WTC11 (cell line): Measurements from ENCODE around the gene CISD2. TPM values are rescaled to one million over a fixed set of nuclear protein-coding genes. Genes with fewer than 3 reads are reported as not detected.
A peak's percentile ranks its signal among the peaks of the same experiment; 100 is the strongest.

Experiments used
- CBFB ChIP-seq: sonication (generic); formaldehyde crosslinking; IDR thresholded peaks from 2 replicates; pipeline ENCODE4 v1.8.1; 2022; ENCODE audit warnings: mild to moderate bottlenecking, low read depth, missing genetic modification reagents
- GABPB1 ChIP-seq: sonication (generic); formaldehyde crosslinking; IDR thresholded peaks from 2 replicates; pipeline ENCODE4 v1.8.1; 2023; ENCODE audit warnings: mild to moderate bottlenecking, missing genetic modification reagents
- GTF2I ChIP-seq: fragments of 250-450 bp; sonication (Bioruptor Pico); conservative IDR thresholded peaks from 2 replicates; pipeline ENCODE4 v1.4.0; 2021; ENCODE audit warnings: mild to moderate bottlenecking
- IRF2 ChIP-seq: sonication (generic); formaldehyde crosslinking; IDR thresholded peaks from 2 replicates; pipeline ENCODE4 v1.8.0; 2022; ENCODE audit warnings: low read depth, missing genetic modification reagents, borderline replicate concordance
- KAT7 ChIP-seq: sonication (generic); formaldehyde crosslinking; IDR thresholded peaks from 2 replicates; pipeline ENCODE4 v1.8.1; 2023; ENCODE audit warnings: missing genetic modification reagents, mild to moderate bottlenecking, borderline replicate concordance
- MXD4 ChIP-seq: fragments of 250-450 bp; sonication (Bioruptor Pico); IDR thresholded peaks from 2 replicates; pipeline ENCODE4 v1.8.0; 2021; ENCODE audit warnings: mild to moderate bottlenecking, moderate library complexity, borderline replicate concordance
- NFATC4 ChIP-seq: fragments of 250-450 bp; sonication (Bioruptor Pico); IDR thresholded peaks from 2 replicates; pipeline ENCODE4 v1.9.0; 2021; ENCODE audit warnings: mild to moderate bottlenecking
- NFE2L1 ChIP-seq: sonication (generic); formaldehyde crosslinking; IDR thresholded peaks from 2 replicates; pipeline ENCODE4 v1.8.1; 2023; ENCODE audit warnings: missing genetic modification reagents
- NR2C2 ChIP-seq: sonication (generic); formaldehyde crosslinking; IDR thresholded peaks from 2 replicates; pipeline ENCODE4 v1.8.0; 2022; ENCODE audit warnings: mild to moderate bottlenecking, missing genetic modification reagents
- OVOL2 ChIP-seq: fragments of 250-450 bp; sonication (Bioruptor Pico); IDR thresholded peaks from 2 replicates; pipeline ENCODE4 v1.9.0; 2021; ENCODE audit warnings: mild to moderate bottlenecking, borderline replicate concordance
- PRRX2 ChIP-seq: fragments of 250-450 bp; sonication (Bioruptor Pico); IDR thresholded peaks from 2 replicates; pipeline ENCODE4 v1.8.0; 2021; ENCODE audit warnings: mild to moderate bottlenecking
- SOX15 ChIP-seq: fragments of 250-450 bp; sonication (Bioruptor Pico); IDR thresholded peaks from 2 replicates; pipeline ENCODE4 v1.9.0; 2021; ENCODE audit warnings: mild to moderate bottlenecking
- TEAD1 ChIP-seq: sonication (generic); formaldehyde crosslinking; IDR thresholded peaks from 2 replicates; pipeline ENCODE4 v1.8.0; 2022; ENCODE audit warnings: mild to moderate bottlenecking, missing genetic modification reagents
- TP53 ChIP-seq: sonication (generic); formaldehyde crosslinking; IDR thresholded peaks from 2 replicates; pipeline ENCODE4 v1.8.1; 2023; ENCODE audit warnings: mild to moderate bottlenecking, missing genetic modification reagents
- ZNF121 ChIP-seq: sonication (generic); formaldehyde crosslinking; IDR thresholded peaks from 2 replicates; pipeline ENCODE4 v1.8.0; 2023; ENCODE audit warnings: missing genetic modification reagents
- total RNA-seq: library from RNA; stranded (reverse); gene quantifications from 3 replicates; pipeline ENCODE4 v1.2.3, GENCODE V29; 2021
- TF ChIP-seq, protein P1 (sequence below): sonication (generic); formaldehyde crosslinking; IDR thresholded peaks from 2 replicates; pipeline ENCODE4 v1.8.0; 2022; ENCODE audit warnings: mild to moderate bottlenecking, missing genetic modification reagents
- TF ChIP-seq, protein P2 (sequence below): sonication (generic); formaldehyde crosslinking; IDR thresholded peaks from 2 replicates; pipeline ENCODE4 v1.8.1; 2023; ENCODE audit warnings: mild to moderate bottlenecking, missing genetic modification reagents
- TF ChIP-seq, protein P3 (sequence below): sonication (generic); formaldehyde crosslinking; IDR thresholded peaks from 2 replicates; pipeline ENCODE4 v1.8.1; 2022; ENCODE audit warnings: low read depth, mild to moderate bottlenecking, moderate library complexity, missing genetic modification reagents, borderline replicate concordance
- TF ChIP-seq, protein P4 (sequence below): sonication (generic); formaldehyde crosslinking; IDR thresholded peaks from 2 replicates; pipeline ENCODE4 v1.8.0; 2023; ENCODE audit warnings: missing genetic modification reagents
- TF ChIP-seq, protein P5 (sequence below): sonication (generic); formaldehyde crosslinking; IDR thresholded peaks from 2 replicates; pipeline ENCODE4 v1.8.1; 2022; ENCODE audit warnings: low read depth, missing genetic modification reagents, borderline replicate concordance
- TF ChIP-seq, protein P6 (sequence below): fragments of 250-450 bp; sonication (Bioruptor Pico); IDR thresholded peaks from 2 replicates; pipeline ENCODE4 v1.9.0; 2021; ENCODE audit warnings: mild to moderate bottlenecking
- TF ChIP-seq, protein P7 (sequence below): sonication (generic); formaldehyde crosslinking; IDR thresholded peaks from 2 replicates; pipeline ENCODE4 v1.8.0; 2022; ENCODE audit warnings: mild to moderate bottlenecking, missing genetic modification reagents
- TF ChIP-seq, protein P8 (sequence below): sonication (generic); formaldehyde crosslinking; IDR thresholded peaks from 2 replicates; pipeline ENCODE4 v1.8.1; 2023; ENCODE audit warnings: mild to moderate bottlenecking, missing genetic modification reagents
- TF ChIP-seq, protein P9 (sequence below): sonication (generic); formaldehyde crosslinking; IDR thresholded peaks from 2 replicates; pipeline ENCODE4 v1.8.1; 2023; ENCODE audit warnings: mild to moderate bottlenecking, missing genetic modification reagents, borderline replicate concordance

The CISD2 gene
- total RNA-seq, 1 experiment from 2014 or later = 30.0 TPM

DNA sequence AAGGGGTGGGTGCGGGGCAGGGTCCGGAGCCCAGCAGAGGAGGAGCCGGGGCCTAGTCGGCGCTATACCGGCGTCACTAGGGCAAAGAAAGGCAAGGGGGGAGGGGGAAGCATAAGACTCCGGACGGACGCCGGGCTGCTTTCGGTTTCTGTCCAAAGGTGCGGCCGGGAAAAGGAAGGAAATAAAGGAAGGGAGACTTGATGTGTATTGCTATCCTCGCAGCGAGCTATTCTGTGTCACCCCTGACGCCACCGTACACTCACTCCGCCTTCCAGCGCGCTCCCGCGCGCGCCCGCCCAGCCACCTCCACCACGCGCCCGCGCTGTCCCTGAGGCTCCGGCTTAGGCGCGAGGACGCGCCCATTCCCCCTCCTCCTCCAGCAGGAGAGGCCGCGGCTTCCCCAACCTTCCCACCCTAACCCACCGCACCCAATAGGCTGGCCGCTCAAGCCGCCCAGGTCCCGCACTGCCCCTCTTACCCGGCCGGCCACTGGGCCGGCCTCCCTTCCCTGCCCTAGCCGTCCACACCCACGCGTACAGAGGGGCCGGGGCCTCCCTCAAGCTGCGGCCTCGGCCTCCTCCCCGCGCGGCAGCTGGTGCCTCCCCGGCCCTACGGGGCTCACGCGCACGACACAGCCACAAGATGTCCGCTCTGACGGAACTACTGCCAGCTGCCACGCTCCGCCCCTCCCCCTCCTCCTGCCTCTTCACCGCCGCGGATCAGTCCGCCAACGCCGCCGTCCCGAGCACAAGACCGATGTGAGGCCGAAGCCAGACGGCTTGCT is 41.7 kb upstream of the CISD2 start, which contains the start of gene UBE2D3 (continued):
- TF ChIP-seq, protein P1, sequence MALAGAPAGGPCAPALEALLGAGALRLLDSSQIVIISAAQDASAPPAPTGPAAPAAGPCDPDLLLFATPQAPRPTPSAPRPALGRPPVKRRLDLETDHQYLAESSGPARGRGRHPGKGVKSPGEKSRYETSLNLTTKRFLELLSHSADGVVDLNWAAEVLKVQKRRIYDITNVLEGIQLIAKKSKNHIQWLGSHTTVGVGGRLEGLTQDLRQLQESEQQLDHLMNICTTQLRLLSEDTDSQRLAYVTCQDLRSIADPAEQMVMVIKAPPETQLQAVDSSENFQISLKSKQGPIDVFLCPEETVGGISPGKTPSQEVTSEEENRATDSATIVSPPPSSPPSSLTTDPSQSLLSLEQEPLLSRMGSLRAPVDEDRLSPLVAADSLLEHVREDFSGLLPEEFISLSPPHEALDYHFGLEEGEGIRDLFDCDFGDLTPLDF (CRISPR knock-in tag) = no peak
- TF ChIP-seq, protein P2, sequence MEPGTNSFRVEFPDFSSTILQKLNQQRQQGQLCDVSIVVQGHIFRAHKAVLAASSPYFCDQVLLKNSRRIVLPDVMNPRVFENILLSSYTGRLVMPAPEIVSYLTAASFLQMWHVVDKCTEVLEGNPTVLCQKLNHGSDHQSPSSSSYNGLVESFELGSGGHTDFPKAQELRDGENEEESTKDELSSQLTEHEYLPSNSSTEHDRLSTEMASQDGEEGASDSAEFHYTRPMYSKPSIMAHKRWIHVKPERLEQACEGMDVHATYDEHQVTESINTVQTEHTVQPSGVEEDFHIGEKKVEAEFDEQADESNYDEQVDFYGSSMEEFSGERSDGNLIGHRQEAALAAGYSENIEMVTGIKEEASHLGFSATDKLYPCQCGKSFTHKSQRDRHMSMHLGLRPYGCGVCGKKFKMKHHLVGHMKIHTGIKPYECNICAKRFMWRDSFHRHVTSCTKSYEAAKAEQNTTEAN = peak; percentile 79; the same call in 1 of the 2 replicates
- TF ChIP-seq IRF2 (CRISPR knock-in tag) = 0 out of 2 replicates have a peak, but pooled peaks have one; percentile 49
- TF ChIP-seq MXD4 (CRISPR knock-in tag) = no peak
- TF ChIP-seq, protein P3, sequence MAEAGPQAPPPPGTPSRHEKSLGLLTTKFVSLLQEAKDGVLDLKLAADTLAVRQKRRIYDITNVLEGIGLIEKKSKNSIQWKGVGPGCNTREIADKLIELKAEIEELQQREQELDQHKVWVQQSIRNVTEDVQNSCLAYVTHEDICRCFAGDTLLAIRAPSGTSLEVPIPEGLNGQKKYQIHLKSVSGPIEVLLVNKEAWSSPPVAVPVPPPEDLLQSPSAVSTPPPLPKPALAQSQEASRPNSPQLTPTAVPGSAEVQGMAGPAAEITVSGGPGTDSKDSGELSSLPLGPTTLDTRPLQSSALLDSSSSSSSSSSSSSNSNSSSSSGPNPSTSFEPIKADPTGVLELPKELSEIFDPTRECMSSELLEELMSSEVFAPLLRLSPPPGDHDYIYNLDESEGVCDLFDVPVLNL = peak; percentile 77; the same call in 1 of the 2 replicates
- peak; percentile 40; the same call in 1 of the 2 replicates for TF ChIP-seq NR2C2 (CRISPR knock-in tag)
- TF ChIP-seq, protein P4, sequence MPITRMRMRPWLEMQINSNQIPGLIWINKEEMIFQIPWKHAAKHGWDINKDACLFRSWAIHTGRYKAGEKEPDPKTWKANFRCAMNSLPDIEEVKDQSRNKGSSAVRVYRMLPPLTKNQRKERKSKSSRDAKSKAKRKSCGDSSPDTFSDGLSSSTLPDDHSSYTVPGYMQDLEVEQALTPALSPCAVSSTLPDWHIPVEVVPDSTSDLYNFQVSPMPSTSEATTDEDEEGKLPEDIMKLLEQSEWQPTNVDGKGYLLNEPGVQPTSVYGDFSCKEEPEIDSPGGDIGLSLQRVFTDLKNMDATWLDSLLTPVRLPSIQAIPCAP = no peak
- TF ChIP-seq, protein P5, sequence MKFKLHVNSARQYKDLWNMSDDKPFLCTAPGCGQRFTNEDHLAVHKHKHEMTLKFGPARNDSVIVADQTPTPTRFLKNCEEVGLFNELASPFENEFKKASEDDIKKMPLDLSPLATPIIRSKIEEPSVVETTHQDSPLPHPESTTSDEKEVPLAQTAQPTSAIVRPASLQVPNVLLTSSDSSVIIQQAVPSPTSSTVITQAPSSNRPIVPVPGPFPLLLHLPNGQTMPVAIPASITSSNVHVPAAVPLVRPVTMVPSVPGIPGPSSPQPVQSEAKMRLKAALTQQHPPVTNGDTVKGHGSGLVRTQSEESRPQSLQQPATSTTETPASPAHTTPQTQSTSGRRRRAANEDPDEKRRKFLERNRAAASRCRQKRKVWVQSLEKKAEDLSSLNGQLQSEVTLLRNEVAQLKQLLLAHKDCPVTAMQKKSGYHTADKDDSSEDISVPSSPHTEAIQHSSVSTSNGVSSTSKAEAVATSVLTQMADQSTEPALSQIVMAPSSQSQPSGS (CRISPR knock-in tag) = no peak
- TF ChIP-seq TP53 (CRISPR knock-in tag) = no peak
- peak; percentile 4; the same call in 1 of the 2 replicates for TF ChIP-seq GTF2I
- TF ChIP-seq, protein P6, sequence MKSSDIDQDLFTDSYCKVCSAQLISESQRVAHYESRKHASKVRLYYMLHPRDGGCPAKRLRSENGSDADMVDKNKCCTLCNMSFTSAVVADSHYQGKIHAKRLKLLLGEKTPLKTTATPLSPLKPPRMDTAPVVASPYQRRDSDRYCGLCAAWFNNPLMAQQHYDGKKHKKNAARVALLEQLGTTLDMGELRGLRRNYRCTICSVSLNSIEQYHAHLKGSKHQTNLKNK (CRISPR knock-in tag) = no peak
- peak; percentile 75 for TF ChIP-seq NFATC4
- TF ChIP-seq, protein P7, sequence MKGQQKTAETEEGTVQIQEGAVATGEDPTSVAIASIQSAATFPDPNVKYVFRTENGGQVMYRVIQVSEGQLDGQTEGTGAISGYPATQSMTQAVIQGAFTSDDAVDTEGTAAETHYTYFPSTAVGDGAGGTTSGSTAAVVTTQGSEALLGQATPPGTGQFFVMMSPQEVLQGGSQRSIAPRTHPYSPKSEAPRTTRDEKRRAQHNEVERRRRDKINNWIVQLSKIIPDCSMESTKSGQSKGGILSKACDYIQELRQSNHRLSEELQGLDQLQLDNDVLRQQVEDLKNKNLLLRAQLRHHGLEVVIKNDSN (CRISPR knock-in tag) = peak; percentile 39
- peak; percentile 56 for TF ChIP-seq GABPB1
- TF ChIP-seq SOX15 (CRISPR knock-in tag) = no peak
- TF ChIP-seq, protein P8, sequence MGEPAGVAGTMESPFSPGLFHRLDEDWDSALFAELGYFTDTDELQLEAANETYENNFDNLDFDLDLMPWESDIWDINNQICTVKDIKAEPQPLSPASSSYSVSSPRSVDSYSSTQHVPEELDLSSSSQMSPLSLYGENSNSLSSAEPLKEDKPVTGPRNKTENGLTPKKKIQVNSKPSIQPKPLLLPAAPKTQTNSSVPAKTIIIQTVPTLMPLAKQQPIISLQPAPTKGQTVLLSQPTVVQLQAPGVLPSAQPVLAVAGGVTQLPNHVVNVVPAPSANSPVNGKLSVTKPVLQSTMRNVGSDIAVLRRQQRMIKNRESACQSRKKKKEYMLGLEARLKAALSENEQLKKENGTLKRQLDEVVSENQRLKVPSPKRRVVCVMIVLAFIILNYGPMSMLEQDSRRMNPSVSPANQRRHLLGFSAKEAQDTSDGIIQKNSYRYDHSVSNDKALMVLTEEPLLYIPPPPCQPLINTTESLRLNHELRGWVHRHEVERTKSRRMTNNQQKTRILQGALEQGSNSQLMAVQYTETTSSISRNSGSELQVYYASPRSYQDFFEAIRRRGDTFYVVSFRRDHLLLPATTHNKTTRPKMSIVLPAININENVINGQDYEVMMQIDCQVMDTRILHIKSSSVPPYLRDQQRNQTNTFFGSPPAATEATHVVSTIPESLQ = no peak
- TF ChIP-seq, protein P9, sequence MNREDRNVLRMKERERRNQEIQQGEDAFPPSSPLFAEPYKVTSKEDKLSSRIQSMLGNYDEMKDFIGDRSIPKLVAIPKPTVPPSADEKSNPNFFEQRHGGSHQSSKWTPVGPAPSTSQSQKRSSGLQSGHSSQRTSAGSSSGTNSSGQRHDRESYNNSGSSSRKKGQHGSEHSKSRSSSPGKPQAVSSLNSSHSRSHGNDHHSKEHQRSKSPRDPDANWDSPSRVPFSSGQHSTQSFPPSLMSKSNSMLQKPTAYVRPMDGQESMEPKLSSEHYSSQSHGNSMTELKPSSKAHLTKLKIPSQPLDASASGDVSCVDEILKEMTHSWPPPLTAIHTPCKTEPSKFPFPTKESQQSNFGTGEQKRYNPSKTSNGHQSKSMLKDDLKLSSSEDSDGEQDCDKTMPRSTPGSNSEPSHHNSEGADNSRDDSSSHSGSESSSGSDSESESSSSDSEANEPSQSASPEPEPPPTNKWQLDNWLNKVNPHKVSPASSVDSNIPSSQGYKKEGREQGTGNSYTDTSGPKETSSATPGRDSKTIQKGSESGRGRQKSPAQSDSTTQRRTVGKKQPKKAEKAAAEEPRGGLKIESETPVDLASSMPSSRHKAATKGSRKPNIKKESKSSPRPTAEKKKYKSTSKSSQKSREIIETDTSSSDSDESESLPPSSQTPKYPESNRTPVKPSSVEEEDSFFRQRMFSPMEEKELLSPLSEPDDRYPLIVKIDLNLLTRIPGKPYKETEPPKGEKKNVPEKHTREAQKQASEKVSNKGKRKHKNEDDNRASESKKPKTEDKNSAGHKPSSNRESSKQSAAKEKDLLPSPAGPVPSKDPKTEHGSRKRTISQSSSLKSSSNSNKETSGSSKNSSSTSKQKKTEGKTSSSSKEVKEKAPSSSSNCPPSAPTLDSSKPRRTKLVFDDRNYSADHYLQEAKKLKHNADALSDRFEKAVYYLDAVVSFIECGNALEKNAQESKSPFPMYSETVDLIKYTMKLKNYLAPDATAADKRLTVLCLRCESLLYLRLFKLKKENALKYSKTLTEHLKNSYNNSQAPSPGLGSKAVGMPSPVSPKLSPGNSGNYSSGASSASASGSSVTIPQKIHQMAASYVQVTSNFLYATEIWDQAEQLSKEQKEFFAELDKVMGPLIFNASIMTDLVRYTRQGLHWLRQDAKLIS = no peak
- peak; percentile 51; the same call in 1 of the 2 replicates for TF ChIP-seq KAT7 (CRISPR knock-in tag)
- TF ChIP-seq OVOL2 (CRISPR knock-in tag) = no peak
- TF ChIP-seq PRRX2 (CRISPR knock-in tag) = 0 out of 2 replicates have a peak, but pooled peaks have one; percentile 33
- TF ChIP-seq TEAD1 (CRISPR knock-in tag) = peak; percentile 55
- TF ChIP-seq NFE2L1 (CRISPR knock-in tag) = peak; percentile 68; the same call in 1 of the 2 replicates
- 0 out of 2 replicates have a peak, but pooled peaks have one; percentile 43 for TF ChIP-seq ZNF121
- peak; percentile 78; the same call in 1 of the 2 replicates for TF ChIP-seq CBFB (CRISPR knock-in tag)
